T-helper 9 cell (primary cell): ENCODE data around the gene CD74.
A peak's percentile ranks its signal among the peaks of the same experiment; 100 is the strongest.
"Not testable (repeated sequence)": the region's sequence is repeated elsewhere in the genome, so short reads cannot be mapped to it uniquely, and the experiment has no call there.

ENCODE experiments used
- DNase-seq: peaks from one replicate; pipeline ENCODE4 v3.0.0-alpha.2; 2020

CD74 gene

DNA sequence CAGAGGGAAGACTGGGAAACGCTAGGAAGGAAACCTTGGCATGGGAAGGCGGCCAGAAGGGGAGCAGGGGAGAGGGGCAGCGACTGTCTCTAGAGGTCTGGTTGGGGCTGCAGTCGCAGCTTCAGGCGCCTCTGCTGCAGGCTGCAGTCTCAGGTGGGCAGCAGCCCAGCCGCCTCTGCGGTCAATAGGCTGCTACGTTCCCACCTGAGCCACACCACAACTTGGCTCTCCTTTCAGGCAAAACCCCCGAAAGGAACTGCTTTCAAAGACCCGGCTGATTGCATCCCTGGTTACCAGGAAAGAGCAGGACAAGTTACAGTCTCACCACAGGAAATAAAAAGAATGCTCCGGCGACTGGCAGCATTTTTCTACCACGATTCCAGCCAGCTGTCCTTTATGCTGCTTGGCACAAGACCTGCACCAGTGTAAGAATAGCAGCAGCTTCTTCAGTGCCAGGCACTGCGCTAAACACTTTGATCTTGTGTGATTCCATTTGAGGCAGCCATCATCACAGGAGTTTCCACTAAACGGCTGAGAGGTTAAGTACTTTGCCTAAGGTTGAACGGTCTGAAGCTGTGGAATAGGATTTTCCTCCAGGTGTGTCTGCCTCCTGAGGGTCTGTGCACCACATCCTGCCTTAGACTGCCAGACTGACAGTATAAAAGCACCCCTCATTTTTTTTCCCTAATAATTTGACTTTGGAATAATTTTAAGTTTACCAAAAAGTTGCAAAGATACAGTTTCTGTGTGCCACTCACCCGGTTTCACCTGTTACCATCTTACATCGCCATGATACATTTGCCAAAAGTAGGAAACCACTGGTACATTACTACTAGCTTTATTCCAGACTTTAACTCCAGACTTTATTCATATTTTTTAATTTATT is 29.3 kb upstream of the CD74 start:
- DNase-seq: no peak

DNA sequence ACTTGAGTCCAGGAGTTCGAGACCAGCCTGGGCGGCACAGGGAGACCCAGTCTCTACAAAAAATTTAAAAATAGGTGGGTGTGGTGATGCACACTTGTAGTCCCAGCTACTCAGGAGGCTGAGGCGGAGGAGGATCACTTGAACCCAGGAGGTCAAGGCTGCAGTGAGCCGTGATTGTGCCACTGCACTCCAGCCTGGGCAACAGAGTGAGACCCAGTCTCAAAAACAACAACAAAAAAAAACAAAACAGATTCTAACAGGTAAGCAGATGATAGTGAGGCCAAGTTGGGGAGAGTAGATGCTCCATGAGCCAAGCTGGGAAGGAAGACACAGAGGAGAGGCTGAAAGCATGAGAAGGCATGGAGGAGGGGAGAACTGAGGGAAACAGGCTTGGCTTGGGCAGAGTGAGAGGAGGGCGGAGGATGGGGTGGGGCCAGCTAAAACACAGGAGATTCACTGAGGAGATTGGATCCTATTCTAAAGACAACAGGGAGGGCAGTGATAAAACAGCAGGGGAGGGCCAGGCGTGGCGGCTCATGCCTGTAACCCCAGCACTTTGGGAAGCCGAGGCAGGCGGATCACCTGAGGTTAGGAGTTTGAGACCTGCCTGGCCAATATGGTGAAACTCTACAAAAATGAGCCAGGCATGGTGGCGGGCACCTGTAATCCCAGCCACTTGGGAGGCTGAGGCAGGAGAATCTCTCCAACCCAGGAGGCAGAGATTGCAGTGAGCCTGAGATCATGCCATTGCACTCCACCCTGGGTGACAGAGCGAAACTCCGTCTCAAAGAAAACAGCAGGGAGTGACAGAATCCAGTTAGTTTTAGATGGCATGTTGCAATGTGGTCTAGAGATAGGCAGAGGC is 28.5 kb upstream of the CD74 start:
- no peak for DNase-seq

DNA sequence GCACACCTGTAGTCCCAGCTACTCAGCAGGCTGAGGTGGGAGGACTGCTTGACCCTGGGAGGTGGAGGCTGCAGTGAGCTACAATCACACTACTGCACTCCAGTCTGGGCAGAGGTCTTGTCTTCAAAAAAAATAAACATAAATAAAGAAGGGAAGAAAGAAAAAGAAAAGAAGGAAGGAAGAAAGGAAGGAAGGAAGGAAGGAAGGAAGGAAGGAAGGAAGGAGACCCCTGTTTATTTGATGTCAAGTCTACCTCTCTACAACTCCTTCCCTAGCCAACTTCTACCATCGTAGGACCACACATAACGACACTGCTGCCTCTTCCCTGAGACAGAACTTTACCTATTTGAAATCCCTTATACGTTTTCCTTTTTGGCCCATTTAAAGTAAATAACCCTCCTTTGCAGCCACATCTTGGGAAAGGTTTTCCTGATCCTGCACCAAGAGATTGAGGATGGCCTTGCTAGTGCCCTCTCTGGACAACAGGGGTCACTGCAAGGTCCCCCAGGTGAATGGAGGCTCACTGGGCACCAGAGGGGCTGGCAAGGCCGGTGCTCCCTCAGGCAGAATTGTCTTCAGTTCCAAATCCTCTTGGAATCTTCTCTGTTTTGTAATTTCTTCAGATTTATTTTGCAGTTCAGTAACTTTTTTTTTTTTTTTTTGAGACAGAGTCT is 26.3 kb upstream of the CD74 start:
- no peak for DNase-seq

DNA sequence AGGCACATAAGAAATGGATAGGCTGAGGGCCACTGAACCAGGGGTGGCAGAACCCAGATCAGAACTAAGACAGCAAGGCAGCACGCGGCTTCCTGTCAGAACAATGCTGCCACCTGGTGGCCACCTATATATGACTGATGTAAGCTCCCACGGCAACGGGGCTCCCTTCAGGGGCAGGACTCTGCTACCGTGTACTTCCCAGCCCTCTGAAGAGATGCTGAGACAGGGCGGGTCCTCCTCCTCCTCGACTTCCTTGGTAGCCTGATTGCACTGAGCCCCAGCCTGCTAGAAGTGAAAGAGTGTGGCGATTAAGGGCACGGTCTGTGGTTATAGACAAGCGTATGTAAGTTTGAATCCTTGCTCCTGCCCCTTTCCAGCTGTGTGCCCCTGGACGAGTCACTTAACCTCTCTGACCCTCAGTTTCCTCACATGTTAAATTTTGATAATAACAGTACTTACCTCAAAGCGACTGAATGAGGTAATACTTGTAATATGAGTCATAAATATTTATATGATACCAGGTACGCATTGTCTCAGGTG is 23.5 kb upstream of the CD74 start:
- peak; percentile 95 for DNase-seq

DNA sequence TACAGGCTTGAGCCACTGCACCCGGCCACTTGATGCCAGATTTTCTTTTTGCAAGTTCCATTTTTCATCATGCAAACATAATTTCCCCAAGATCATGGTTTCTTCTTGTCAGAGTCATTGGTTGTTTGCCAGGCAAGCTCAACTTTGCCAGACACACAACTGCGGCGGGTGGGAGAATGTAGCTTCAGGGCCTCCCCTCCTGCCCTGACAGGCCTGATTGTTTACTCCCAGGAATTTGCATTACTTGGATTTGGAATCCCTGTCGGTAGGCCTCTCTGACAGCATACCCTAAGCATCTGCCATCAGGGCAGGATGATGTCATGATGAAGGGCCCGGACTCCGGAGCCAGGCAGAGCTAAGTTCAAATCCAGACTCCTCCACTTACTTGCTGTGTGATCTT is 21.8 kb upstream of the CD74 start:
- DNase-seq: no peak

DNA sequence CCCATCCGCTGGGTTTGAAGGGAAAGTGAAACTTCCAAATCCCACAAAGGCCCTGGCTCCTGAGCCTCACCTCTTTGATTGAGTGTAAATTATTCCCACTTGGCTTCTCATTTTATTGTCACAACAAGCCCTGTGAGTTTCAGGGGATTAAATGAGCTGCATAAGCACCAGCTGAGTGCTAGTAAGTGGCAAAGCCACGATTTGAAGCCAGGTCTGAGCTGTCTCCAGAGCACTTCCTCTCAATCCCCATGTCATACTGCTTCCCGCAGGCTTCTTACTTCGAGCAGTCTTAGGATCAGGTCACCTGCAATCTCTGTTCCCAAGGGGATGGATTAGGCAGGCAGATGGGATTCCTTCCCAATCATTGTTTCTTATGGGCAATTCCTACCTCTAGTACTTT is 18.9 kb upstream of the CD74 start:
- no peak for DNase-seq

DNA sequence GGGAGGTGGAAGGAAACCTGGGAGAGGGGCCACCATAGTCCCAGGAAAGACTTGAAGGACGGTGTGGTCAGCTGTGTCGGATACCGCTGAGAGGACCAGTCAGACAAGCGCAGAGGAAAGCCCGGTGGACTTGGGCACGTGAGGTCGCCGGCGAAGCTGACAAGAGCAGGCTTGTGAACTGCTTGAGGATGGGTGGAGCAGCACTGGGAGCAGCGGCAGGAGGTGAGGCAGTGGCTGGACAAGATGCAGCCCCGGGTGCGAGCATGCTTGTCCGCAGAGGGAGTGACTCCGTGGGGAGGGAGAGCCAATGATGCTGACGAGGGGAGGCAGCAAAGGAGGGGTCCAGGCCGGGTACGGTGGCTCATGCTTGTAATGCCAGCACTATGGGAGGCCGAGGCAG is 18.3 kb upstream of the CD74 start:
- DNase-seq: no peak

DNA sequence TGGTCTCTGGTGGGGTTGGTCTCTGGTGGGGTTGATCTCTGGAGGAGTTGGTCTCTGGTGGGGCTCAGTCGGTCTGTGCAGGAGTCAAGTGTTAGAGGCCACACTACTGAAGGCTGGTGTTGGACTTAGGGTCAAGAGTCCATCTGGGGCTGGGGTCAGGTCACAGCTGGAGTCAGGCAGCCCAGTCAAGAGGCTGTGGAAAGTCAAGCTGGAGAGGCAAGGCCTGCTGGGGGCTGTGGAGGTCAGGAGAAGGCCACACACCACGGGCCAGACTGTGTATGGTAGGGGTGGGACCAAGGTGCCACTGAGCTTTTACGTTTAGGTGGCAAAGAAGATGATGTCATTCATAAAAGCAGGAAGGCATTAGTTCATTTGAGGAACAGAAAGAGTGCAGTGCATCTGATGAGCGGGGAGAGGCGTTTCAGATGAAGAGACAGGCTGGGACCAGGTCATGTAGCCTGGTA is 16.7 kb upstream of the CD74 start:
- DNase-seq: no peak

DNA sequence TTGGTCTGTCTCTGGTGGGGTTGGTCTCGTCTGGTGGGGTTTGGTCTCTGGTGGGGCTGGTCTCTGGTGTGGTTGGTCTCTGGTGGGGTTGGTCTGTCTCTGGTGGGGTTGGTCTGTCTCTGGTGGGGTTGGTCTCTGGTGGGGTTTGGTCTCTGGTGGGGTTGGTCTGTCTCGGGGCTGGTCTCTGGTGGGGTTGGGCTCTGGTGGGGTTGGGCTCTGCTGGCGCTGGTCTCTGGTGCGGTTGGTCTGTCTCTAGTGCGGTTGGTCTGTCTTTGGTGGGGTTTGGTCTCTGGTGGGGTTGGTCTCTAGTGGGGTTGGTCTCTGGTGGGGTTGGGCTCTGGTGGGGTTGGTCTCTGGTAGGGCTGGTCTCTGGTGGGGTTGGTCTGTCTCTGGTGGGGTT is 16.3 kb upstream of the CD74 start:
- DNase-seq: no peak

DNA sequence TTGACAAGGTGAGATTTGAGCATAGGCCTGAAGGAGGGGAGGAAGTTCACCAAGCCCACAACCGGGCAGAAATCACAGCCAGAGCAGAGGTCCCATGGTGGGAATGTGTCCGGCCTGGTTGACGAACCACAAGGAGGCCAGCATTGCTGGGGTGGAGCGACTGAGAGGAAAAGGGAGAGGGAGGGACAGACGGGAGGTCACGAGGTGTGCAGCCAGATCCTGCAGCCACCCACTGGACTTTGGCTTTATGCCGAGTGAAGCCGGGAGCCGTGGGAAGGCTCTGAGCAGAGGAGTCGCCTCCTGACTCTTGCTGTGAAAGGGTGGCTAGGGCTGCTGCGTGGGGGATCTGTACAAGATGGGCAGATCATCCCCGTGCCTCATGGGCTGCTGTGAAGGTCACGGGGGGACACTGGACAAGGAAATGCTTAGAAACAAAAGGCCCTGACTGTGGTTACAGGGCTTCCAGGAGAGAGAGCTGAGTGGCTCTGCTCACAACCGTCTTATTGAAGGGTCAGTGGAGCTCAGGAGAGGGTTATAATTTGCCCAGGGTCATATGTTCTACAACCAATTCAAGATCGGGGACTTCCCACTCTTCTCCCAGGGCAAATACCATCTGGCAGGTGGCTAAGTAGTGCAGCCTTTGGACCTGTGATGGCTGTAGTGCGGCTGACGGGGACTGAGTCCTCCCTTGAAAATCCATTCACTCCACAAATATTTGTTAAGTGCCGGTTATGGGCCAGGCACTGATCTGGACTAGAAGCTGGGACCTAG is 15.6 kb upstream of the CD74 start:
- no peak for DNase-seq

DNA sequence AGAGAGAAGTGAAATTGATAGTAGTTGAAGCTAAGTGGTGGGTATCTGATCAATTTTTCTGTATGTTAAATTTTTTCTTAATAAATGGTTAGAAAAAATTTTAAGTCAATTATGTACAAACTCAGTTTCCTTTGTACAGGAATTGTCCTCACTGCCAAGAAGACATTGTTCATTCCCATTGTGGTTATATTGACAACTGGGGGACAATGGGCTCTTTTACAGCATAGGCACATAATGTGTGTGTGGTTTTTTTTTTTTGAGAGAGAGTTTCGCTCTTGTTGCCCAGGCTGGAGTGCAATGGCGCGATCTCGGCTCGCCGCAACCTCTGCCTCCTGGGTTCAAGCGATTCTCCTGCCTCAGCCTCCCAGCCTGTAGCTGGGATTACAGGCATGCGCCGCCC is 13.5 kb upstream of the CD74 start:
- not testable (repeated sequence) for DNase-seq

DNA sequence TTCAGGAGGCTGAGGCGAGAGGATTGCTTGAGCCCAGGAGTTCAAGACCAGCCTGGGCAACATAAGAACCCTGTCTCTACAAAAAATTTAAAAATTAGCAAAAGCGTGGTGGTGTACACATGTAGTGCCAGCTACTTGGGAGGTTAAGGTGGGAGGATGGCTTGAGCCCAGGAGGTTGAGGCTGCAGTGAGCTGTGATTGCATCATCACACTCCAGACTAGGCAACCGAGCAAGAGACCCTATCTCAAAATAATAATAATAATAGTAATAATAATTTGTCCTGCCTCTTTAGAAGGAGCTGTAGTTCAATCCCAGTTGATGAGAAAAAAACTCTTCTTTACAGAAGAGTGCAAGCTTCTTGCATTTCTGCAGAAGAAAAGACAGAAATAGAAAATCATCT is 10.0 kb upstream of the CD74 start:
- no peak for DNase-seq

DNA sequence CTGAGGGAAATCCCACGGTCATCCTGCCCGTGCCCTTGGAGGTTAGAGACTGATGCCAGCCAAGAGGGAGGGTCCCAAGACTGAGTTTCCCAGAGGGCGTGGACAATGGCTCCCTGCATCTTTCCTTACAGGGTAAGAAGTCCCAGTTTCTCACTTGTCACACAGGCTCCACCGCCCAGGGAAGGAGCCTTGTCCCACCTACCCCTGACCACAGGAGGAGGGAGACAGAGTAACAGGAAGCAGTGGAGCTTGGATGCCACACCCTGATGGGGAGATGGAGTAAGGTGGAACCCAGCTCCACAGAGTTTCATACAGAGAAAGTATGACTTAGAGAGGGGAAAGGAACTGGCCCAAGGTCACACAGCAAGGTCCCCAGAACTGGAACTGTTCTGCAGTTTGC is 9.4 kb upstream of the CD74 start:
- DNase-seq: no peak

DNA sequence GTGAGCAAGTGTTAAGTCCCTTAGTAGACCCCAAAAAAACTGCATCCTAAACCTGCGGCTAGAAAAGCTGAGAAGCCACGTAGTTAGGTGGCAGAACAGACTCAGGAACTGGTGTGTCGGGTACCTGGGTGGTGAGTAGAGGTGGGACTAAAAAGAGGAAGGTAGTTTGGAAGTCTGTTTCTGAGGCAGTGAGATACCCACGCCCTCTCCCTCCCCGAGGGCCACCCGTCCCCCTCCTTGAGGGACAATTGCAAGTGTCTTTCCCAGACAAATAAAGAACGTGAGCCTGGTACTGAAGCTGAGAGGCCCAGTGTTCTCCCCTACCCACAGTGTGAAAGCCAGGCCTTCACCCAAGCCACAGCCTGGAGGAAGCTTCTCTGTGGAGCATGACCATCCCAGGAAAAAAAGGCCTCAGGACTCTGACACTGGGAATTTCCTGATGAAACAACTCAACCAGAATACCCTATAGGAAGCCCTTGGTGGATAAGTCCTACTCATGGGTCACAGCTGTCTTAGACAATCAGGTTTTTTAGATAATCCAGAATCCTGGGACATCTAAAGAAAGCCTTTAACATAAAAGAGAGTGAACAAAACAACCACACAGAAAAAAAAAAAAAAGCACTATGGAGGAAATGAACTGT is 7.0 kb upstream of the CD74 start:
- no peak for DNase-seq

DNA sequence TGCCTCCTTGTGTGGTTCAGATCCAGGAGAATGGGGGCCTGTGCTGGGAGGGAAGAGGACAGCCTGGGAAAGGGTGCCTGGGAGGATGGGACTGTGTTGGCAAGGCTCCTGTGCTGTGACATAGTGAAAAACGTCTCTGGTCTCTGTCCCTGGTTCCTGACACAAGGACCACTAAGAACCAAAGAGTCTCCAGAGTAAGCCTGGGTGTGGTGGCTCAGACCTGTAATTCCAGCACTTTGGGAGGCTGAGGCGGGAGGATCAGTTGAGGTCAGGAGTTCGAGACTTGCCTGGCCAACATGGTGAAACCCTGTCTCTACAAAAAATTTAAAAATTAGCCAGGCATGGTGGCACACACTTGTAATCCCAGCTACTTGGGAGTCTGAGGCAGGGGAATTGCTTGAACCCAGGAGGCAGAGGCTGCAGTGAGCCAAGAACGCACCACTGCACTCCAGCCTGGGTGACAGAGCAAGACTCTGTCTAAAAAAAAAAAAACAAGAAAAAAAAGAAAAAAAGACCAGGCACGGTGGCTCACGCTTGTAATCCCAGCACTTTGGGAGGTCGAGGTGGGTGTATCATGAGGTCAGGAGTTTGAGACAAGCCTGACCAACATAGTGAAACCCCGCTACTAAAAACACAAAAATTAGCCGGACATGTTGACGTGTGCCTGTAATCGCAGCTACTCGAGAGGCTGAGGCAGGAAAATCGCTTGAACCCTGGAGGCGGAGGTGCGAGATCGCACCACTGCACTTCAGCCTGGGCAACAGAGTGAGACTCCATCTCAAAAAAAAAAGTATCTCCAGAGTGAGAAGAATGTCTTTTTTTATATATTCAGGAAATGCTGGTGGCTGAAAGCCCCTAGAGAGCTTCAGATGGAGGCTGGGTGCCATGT is 1.4 kb upstream of the CD74 start:
- DNase-seq: not testable (repeated sequence)

DNA sequence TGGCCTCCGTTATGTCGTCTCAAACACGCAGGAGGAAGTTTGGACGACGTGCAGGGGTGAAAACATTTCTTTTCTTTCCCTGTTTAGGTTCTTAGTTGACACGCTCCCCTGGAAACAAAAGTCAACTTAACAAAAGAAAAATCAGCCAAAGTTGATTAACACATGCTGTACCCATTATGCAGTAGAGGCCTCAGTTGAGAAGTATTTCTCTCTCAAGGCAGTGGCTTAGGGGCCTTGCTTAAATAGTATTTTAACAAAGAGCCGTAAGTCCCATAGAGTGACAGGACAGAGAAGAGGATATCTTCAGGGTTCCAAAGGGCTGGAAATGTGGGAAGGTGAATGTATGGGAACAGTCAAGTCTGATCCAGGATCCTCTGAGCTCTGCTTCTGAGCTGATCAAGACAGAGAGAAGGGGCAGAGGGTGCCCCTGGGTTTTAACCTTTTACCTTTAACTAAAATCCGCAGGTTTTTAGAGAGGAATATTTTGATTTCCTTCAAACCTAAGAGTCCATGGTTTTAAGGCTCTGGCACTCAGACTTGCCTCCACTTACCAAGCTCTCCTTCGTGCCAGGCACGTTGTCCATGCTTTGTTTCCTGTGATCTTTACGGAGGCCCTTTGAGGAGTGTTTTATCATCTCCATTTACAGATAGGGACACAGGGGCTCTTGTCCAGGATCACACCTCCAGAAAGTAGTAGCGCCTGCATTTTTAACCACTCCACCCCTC is 629 bp upstream of the CD74 start:
- no peak for DNase-seq

DNA sequence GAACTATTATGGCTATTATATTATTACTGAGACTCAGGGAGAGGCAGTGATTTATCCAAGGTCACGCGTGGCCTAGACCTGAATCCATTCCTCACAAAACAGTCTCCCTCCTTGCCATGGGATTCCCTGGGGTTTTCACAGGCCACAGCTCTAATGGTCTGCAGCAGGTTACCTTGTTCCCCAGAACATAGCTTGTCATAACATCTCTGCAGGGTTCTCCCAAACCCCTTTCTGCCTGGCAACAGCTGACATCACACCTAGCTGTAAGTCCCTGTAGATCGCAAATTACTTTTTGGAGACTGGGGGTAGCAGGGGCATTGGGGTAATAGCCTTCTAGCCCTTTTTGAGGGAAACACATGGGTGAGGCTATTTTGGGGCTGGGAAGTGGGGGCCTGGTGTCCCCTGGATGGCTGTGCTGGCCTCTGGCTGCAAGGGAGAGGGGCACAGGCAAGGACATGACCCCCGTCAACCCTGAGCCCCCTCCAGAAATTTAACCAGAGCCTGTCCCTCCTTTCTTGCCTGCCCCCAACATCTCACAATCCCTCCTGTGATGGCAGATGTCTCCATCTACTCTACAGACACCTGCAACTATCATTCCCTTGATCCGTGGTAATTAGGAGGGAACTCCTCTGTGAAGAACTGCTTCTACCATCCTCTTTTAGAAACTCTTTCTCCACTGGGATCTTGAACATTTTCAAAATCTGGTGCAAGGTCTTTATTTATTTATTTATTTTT is 1.3 kb downstream of the CD74 start:
- DNase-seq: peak; percentile 54

DNA sequence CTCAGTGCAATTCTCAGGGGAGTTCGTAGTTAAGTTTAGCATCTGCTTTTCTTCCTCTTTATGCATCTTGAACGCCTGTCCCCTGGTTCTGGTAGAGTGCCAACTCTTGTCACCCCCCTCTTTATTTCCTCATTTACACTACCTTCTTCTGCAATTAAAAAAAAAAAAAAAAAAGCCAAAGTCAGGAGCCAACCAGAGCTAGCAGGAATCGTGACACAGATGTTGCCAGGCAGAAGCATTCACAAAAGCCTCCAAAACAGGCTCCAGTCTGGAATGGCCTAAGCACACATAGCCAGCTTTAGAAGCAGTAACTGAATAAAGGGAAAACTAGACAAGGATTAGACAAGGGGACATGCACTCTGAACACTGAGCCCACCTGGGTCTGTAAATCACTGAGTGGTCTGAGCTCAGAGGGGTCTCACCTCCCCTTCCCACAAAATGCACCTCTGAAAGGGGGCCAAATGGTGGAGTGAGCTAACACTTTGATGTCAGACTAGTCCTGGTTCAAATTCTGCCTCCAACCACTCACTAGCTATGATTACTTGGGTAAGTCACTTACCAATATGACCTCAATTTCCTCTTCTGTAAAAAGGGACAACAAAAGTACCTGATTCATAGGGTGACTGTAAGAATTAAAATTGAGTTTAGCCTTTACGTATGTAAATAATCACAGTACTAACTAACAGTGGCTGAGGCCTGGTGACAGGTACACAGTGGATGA is 2.0 kb downstream of the CD74 start:
- DNase-seq: peak; percentile 39
